ENCODE results near the gene ZNF644.

DNA sequence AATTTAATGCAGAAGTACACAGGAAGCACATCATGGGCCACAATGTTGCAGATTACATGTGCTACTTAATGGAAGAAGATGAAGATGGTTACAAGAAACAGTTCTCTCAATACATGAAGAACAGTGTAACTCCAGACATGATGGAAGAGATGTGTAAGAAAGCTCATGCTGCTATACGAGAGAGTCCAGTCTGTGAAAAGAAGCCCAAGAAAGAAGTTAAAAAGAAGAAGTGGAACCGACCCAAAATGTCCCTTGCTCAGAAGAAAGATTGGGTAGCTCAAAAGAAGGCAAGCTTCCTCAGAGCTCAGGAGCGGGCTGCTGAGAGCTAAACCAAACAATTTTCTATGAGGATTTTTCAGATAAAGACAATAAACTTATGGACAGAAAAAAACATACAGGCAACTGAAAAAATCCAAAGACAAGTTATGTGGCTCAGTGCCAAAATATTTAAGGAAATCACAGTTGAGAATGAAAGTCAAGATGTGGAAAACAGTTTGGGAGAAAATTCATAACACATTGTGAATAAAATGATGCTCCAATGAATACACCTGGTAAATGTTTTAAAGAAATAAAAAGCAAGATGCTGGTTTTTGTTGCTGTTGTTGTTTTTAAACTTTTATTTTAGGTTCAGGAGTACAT lies 2.8 kb upstream of the ZNF644 start:
- TF ChIP-seq POLR2A (IDR thresholded peaks at IDR 0.05): no peak
- TF ChIP-seq, protein P1, sequence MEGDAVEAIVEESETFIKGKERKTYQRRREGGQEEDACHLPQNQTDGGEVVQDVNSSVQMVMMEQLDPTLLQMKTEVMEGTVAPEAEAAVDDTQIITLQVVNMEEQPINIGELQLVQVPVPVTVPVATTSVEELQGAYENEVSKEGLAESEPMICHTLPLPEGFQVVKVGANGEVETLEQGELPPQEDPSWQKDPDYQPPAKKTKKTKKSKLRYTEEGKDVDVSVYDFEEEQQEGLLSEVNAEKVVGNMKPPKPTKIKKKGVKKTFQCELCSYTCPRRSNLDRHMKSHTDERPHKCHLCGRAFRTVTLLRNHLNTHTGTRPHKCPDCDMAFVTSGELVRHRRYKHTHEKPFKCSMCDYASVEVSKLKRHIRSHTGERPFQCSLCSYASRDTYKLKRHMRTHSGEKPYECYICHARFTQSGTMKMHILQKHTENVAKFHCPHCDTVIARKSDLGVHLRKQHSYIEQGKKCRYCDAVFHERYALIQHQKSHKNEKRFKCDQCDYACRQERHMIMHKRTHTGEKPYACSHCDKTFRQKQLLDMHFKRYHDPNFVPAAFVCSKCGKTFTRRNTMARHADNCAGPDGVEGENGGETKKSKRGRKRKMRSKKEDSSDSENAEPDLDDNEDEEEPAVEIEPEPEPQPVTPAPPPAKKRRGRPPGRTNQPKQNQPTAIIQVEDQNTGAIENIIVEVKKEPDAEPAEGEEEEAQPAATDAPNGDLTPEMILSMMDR (IDR thresholded peaks at IDR 0.05 in 4 of 5, conservative IDR thresholded peaks at IDR 0.05 in 1 of 5): no peak

All from gastrocnemius medialis (tissue), 4 donors.